ENCODE results near the gene MSX1. TPM values are rescaled to one million over a fixed set of nuclear protein-coding genes. Genes with fewer than 3 reads are reported as not detected.
A peak's percentile ranks its signal among the peaks of the same experiment; 100 is the strongest.

MSX1 gene
- total and polyA plus RNA-seq, 2 of the 13 experiments (the other 11 are each of a cell fraction or from before 2014, with no cell fraction given), result 12.1 to 14.9 TPM

DNA sequence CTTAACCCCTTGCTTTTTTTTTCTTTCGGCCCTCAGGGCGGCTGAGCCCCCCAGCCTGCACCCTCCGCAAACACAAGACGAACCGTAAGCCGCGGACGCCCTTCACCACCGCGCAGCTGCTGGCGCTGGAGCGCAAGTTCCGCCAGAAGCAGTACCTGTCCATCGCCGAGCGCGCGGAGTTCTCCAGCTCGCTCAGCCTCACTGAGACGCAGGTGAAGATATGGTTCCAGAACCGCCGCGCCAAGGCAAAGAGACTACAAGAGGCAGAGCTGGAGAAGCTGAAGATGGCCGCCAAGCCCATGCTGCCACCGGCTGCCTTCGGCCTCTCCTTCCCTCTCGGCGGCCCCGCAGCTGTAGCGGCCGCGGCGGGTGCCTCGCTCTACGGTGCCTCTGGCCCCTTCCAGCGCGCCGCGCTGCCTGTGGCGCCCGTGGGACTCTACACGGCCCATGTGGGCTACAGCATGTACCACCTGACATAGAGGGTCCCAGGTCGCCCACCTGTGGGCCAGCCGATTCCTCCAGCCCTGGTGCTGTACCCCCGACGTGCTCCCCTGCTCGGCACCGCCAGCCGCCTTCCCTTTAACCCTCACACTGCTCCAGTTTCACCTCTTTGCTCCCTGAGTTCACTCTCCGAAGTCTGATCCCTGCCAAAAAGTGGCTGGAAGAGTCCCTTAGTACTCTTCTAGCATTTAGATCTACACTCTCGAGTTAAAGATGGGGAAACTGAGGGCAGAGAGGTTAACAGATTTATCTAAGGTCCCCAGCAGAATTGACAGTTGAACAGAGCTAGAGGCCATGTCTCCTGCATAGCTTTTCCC lies 3.4 kb downstream of the MSX1 start:
- POLR2A ChIA-PET, result interaction anchor here (0.7 kb wide), 1 partner anchor 191 kb away, joined by 3 read pairs; no protein-coding TSS in a partner anchor
- TF ChIP-seq, protein P1, sequence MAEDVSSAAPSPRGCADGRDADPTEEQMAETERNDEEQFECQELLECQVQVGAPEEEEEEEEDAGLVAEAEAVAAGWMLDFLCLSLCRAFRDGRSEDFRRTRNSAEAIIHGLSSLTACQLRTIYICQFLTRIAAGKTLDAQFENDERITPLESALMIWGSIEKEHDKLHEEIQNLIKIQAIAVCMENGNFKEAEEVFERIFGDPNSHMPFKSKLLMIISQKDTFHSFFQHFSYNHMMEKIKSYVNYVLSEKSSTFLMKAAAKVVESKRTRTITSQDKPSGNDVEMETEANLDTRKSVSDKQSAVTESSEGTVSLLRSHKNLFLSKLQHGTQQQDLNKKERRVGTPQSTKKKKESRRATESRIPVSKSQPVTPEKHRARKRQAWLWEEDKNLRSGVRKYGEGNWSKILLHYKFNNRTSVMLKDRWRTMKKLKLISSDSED (CRISPR knock-in tag; IDR thresholded peaks at IDR 0.05), result no peak
- TF ChIP-seq, protein P2, sequence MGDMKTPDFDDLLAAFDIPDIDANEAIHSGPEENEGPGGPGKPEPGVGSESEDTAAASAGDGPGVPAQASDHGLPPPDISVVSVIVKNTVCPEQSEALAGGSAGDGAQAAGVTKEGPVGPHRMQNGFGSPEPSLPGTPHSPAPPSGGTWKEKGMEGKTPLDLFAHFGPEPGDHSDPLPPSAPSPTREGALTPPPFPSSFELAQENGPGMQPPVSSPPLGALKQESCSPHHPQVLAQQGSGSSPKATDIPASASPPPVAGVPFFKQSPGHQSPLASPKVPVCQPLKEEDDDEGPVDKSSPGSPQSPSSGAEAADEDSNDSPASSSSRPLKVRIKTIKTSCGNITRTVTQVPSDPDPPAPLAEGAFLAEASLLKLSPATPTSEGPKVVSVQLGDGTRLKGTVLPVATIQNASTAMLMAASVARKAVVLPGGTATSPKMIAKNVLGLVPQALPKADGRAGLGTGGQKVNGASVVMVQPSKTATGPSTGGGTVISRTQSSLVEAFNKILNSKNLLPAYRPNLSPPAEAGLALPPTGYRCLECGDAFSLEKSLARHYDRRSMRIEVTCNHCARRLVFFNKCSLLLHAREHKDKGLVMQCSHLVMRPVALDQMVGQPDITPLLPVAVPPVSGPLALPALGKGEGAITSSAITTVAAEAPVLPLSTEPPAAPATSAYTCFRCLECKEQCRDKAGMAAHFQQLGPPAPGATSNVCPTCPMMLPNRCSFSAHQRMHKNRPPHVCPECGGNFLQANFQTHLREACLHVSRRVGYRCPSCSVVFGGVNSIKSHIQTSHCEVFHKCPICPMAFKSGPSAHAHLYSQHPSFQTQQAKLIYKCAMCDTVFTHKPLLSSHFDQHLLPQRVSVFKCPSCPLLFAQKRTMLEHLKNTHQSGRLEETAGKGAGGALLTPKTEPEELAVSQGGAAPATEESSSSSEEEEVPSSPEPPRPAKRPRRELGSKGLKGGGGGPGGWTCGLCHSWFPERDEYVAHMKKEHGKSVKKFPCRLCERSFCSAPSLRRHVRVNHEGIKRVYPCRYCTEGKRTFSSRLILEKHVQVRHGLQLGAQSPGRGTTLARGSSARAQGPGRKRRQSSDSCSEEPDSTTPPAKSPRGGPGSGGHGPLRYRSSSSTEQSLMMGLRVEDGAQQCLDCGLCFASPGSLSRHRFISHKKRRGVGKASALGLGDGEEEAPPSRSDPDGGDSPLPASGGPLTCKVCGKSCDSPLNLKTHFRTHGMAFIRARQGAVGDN (CRISPR knock-in tag; IDR thresholded peaks at IDR 0.05), result peak; percentile 8; the same call in 1 of the 2 replicates
- no peak for DNase-seq (ENCODE audit: low spot score)
- H3K4me1 ChIP-seq (ENCODE audit: insufficient read depth, low read length), result peaks cover 13% of the 10 kb centered on the region
- FAIRE-seq, result no peak
- H3K9me3 ChIP-seq (ENCODE audit: low read length), result no peaks in the 10 kb centered on the region
- H3K79me2 ChIP-seq (ENCODE audit: insufficient read depth, low read length), result peaks cover 14% of the 10 kb centered on the region
- H3K4me3 ChIP-seq (replicated peaks in 1 of 3; ENCODE audit: insufficient read depth in 1 of 3, low read depth in 2 of 3, low read length in 3 of 3), result no peak overlapping the region
- H3K27ac ChIP-seq (ENCODE audit: extremely low read length, insufficient read depth, low read length), result no peak overlapping the region
- in situ Hi-C loops (cut with HindIII; ENCODE audit: extremely low pct_ligation_motif_present, low pct_unique_long_range_greater_than_20kb) (no loop called here), intact Hi-C loops (cut with micrococcal nuclease; ENCODE audit: unreplicated experiment) (loop anchor here (5.0 to 10.0 kb wide), 3 partner anchors 171 to 376 kb away; partner anchors contain the start of gene STX18)
- WGBS (ENCODE audit: low lambda C conversion rate), result 98% methylated on average over 40 of the region's 51 CpGs
- H4K20me1 ChIP-seq (ENCODE audit: insufficient read depth, low read length), result peaks cover 10% of the 10 kb centered on the region; the same call in 1 of the 2 replicates
- no peaks in the 10 kb centered on the region; a peak in 1 of 5 replicates for H3K27me3 ChIP-seq (ENCODE audit: control insufficient read depth in 1 of 2, insufficient read depth in 2 of 2, low read length in 2 of 2)
- H2AFZ ChIP-seq (ENCODE audit: low read length), result no peak overlapping the region
- peaks cover 4 to 16% of the 10 kb centered on the region in 2 experiments; a peak in 4 of 5 replicates for H3K36me3 ChIP-seq (replicated peaks in 1 of 2; ENCODE audit: control insufficient read depth in 1 of 2, insufficient read depth in 2 of 2, low read length in 2 of 2)
- no peak overlapping the region for H3K9ac ChIP-seq (ENCODE audit: insufficient read depth, low read depth, low read length)
- H3K4me2 ChIP-seq (ENCODE audit: low read depth, low read length), result no peak overlapping the region
- no TSS peak for BruUV-seq (replicated peaks)
- CTCF ChIA-PET (ENCODE audit: low intra/inter-chr PET ratio, low total read pairs), result no interaction called here
- no peak for ATAC-seq
